Measurements from ENCODE around the gene PIP4K2A. TPM values are rescaled to one million over a fixed set of nuclear protein-coding genes. Genes with fewer than 3 reads are reported as not detected.
"Not testable (repeated sequence)": the region's sequence is repeated elsewhere in the genome, so short reads cannot be mapped to it uniquely, and the experiment has no call there.

The PIP4K2A gene
- total and polyA plus RNA-seq, 9 donors: 4.3 to 85.6 (median 18.4) TPM

- intact Hi-C loops (cut with DNase I): no loop called here
- Histone ChIP-seq H3K4me3 (no peak overlapping the region), H3K36me3 (no peaks in the 10 kb centered on the region), H3K4me1 (ENCODE audit: insufficient read depth) (no peaks in the 10 kb centered on the region), H3K27me3 (no peaks in the 10 kb centered on the region), H3K9me3 (no peaks in the 10 kb centered on the region), H3K27ac (no peak overlapping the region)
- DNase-seq: no peak
- 86 to 93% (median 91%) methylated on average over 4 of the region's 4 CpGs for WGBS, 3 donors
- TF ChIP-seq POLR2A (IDR thresholded peaks at IDR 0.05): no peak
- TF ChIP-seq EP300 (IDR thresholded peaks at IDR 0.05): no peak
- no peak for TF ChIP-seq CTCF (IDR thresholded peaks at IDR 0.05)
Observed at GRCh38 chr10:22754296-22754695, 39.9 kb upstream of the PIP4K2A start.

GRCh38 chr10:22753786-22754185 lies 39.4 kb upstream of the PIP4K2A start:
- intact Hi-C loops (cut with DNase I): no loop called here
- WGBS, 3 donors: 52 to 61% (median 59%) methylated on average over 3 of the region's 3 CpGs
- no peak for DNase-seq
- H3K4me3 ChIP-seq: no peak overlapping the region
- no peaks in the 10 kb centered on the region for H3K36me3 ChIP-seq
- no peaks in the 10 kb centered on the region for H3K4me1 ChIP-seq (ENCODE audit: insufficient read depth)
- no peak overlapping the region for H3K27ac ChIP-seq
- no peaks in the 10 kb centered on the region for H3K27me3 ChIP-seq
- TF ChIP-seq POLR2A (IDR thresholded peaks at IDR 0.05): no peak
- no peak for TF ChIP-seq EP300 (IDR thresholded peaks at IDR 0.05)
- TF ChIP-seq CTCF (IDR thresholded peaks at IDR 0.05): no peak
- H3K9me3 ChIP-seq: no peaks in the 10 kb centered on the region

- H3K4me1 ChIP-seq (ENCODE audit: insufficient read depth): no peaks in the 10 kb centered on the region
- TF ChIP-seq POLR2A (IDR thresholded peaks at IDR 0.05) (no peak), CTCF (IDR thresholded peaks at IDR 0.05) (no peak), EP300 (IDR thresholded peaks at IDR 0.05) (no peak)
- intact Hi-C loops (cut with DNase I): no loop called here
- H3K36me3 ChIP-seq: no peaks in the 10 kb centered on the region
- H3K27ac ChIP-seq: no peak overlapping the region
- H3K27me3 ChIP-seq: no peaks in the 10 kb centered on the region
- no peaks in the 10 kb centered on the region for H3K9me3 ChIP-seq
- 15 to 37% (median 19%) methylated on average over 2 of the region's 2 CpGs for WGBS, 3 donors
- H3K4me3 ChIP-seq: no peak overlapping the region
- no peak for DNase-seq
Observed at GRCh38 chr10:22752272-22752889, 38.0 kb upstream of the PIP4K2A start.

- H3K36me3 ChIP-seq: no peaks in the 10 kb centered on the region
- 87 to 96% (median 88%) methylated on average over 2 of the region's 2 CpGs for WGBS, 3 donors
- H3K4me3 ChIP-seq: no peak overlapping the region
- no peaks in the 10 kb centered on the region for H3K4me1 ChIP-seq (ENCODE audit: insufficient read depth)
- H3K27me3 ChIP-seq: no peaks in the 10 kb centered on the region
- TF ChIP-seq EP300 (IDR thresholded peaks at IDR 0.05): no peak
- no peak for TF ChIP-seq CTCF (IDR thresholded peaks at IDR 0.05)
- no peak for TF ChIP-seq POLR2A (IDR thresholded peaks at IDR 0.05)
- H3K27ac ChIP-seq: no peak overlapping the region
- no peaks in the 10 kb centered on the region for H3K9me3 ChIP-seq
- no peak for DNase-seq
- intact Hi-C loops (cut with DNase I): no loop called here
Observed at GRCh38 chr10:22750131-22750530, 35.8 kb upstream of the PIP4K2A start.

- WGBS, 3 donors: 87 to 89% (median 88%) methylated on average over 2 of the region's 2 CpGs
- H3K27me3 ChIP-seq; intact Hi-C loops (cut with DNase I); H3K27ac ChIP-seq; DNase-seq; H3K36me3 ChIP-seq; H3K4me3 ChIP-seq; H3K4me1 ChIP-seq (ENCODE audit: insufficient read depth); H3K9me3 ChIP-seq: not testable (repeated sequence)
Observed at GRCh38 chr10:22744858-22745257, 30.5 kb upstream of the PIP4K2A start.
